ENCODE results near the gene CITED2.

DNA sequence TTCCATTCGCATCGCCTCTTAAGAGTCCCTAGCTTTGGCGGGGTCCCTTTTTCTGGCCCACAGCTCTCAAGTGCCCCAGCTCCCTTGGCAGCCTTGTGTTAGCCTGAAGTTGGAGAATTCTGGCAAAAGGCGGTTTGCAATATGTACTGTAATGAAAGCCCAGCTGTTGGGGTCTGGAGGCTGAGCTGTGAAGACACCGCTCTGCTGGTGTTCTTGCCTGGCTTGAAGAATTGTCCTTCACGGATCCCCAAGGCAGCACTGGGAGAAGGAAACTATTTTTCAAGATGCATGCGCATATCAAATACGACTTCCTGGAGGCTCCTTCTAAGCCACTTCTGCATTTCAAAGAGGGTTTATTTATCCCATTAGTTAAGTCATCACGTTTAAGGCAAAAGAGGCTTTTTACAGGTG lies 21.4 kb upstream of the CITED2 start:
- TF ChIP-seq POLR2A (IDR thresholded peaks at IDR 0.05): no peak
- no peak for TF ChIP-seq EP300 (IDR thresholded peaks at IDR 0.05)
- TF ChIP-seq, protein P1, sequence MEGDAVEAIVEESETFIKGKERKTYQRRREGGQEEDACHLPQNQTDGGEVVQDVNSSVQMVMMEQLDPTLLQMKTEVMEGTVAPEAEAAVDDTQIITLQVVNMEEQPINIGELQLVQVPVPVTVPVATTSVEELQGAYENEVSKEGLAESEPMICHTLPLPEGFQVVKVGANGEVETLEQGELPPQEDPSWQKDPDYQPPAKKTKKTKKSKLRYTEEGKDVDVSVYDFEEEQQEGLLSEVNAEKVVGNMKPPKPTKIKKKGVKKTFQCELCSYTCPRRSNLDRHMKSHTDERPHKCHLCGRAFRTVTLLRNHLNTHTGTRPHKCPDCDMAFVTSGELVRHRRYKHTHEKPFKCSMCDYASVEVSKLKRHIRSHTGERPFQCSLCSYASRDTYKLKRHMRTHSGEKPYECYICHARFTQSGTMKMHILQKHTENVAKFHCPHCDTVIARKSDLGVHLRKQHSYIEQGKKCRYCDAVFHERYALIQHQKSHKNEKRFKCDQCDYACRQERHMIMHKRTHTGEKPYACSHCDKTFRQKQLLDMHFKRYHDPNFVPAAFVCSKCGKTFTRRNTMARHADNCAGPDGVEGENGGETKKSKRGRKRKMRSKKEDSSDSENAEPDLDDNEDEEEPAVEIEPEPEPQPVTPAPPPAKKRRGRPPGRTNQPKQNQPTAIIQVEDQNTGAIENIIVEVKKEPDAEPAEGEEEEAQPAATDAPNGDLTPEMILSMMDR (IDR thresholded peaks at IDR 0.05): no peak
- TF ChIP-seq POLR2AphosphoS5 (IDR thresholded peaks at IDR 0.05): no peak
